GM12878 (cell line): ENCODE measurements around the gene NRXN3. TPM values are rescaled to one million over a fixed set of nuclear protein-coding genes. Genes with fewer than 3 reads are reported as not detected.

Experiments
- ATAC-seq: fragments of 200-7000 bp; cut with Tn5 transposase; 3 replicates; pipeline ENCODE4 v1.9.1; 2020; ENCODE audit warnings: mild to moderate bottlenecking, moderate library complexity
- BruUV-seq: library from RNA; stranded (reverse); fragments of 400-500 nt; replicated peaks from 2 replicates; lab custom pipeline; 2021; lab: Mats Ljungman, UMichigan
- CTCF ChIA-PET: fragments of 300-600 bp; sonication (Branson Sonifier 250); formaldehyde crosslinking; extraction: SDS; loops from one replicate; lab custom pipeline; 2021; ENCODE audit warnings: inconsistent platforms; lab: Yijun Ruan, JAX
- POLR2A ChIA-PET: fragments of 350-600 bp; formaldehyde crosslinking; extraction: SDS; loops from one replicate; lab custom pipeline; 2021; ENCODE audit warnings: inconsistent platforms; lab: Charles Lee
- RAD21 ChIA-PET: fragments of 300-600 bp; sonication (Branson Sonifier 250); formaldehyde crosslinking; loops from one replicate; lab custom pipeline; 2023; ENCODE audit warnings: antibody characterized with exemption; ENCODE audit not compliant: unreplicated experiment; lab: Charles Lee
- SMC1A ChIA-PET: fragments of 300-600 bp; sonication (Branson Sonifier 250); formaldehyde crosslinking; loops from one replicate; lab custom pipeline; 2023; ENCODE audit not compliant: unreplicated experiment, uncharacterized antibody; lab: Charles Lee
- DNase-seq: peaks from one replicate; pipeline ENCODE4 v3.0.0-alpha.2; 2011; ENCODE audit warnings: low read depth, low spot score
- FAIRE-seq: peaks from 3 replicates; lab custom pipeline; 2011; peaks lifted over from hg19 to GRCh38; lab: Jason Lieb, UNC
- H2AFZ ChIP-seq: 2 replicates; pipeline ENCODE4 v1.6.0; 2011; ENCODE audit warnings: low read depth, low read length, control low read depth; ENCODE audit not compliant: control insufficient read depth
- H3K27ac ChIP-seq: 2 replicates; pipeline ENCODE4 v1.5.1; 2011; ENCODE audit warnings: control low read depth; ENCODE audit not compliant: control insufficient read depth, insufficient read depth
- H3K27me3 ChIP-seq, 2 experiments: replicated peaks in 1 of 2; 2 replicates each; pipeline versions ENCODE4 v1.6.0 to v1.6.1; 2011; ENCODE audit warnings: low read length in 1 of 2; ENCODE audit not compliant: control insufficient read depth in 2 of 2, insufficient read depth in 2 of 2
- H3K36me3 ChIP-seq, 2 experiments: 2 replicates each; pipeline ENCODE4 v1.5.1; 2011; ENCODE audit warnings: low read length in 1 of 2; ENCODE audit not compliant: control insufficient read depth in 2 of 2, insufficient read depth in 2 of 2
- H3K4me1 ChIP-seq: 2 replicates; pipeline ENCODE4 v1.6.1; 2011; ENCODE audit warnings: mild to moderate bottlenecking, low read length, moderate library complexity, mixed read lengths; ENCODE audit not compliant: control insufficient read depth, insufficient read depth
- H3K4me2 ChIP-seq: 2 replicates; pipeline ENCODE4 v1.6.0; 2011; ENCODE audit warnings: control low read depth; ENCODE audit not compliant: control insufficient read depth, insufficient read depth
- H3K4me3 ChIP-seq: fragments of 200-600 bp; sonication (generic); 2 replicates; pipeline ENCODE4 v1.5.1; 2016
- H3K79me2 ChIP-seq: 2 replicates; pipeline ENCODE4 v1.6.0; 2011; ENCODE audit warnings: low read length; ENCODE audit not compliant: control insufficient read depth, insufficient read depth
- H3K9ac ChIP-seq: 2 replicates; pipeline ENCODE4 v1.8.0; 2011; ENCODE audit warnings: low read length, control low read depth, mixed read lengths; ENCODE audit not compliant: control insufficient read depth, insufficient read depth
- H3K9me3 ChIP-seq: replicated peaks from 3 replicates; pipeline ENCODE4 v1.5.1; 2011; ENCODE audit warnings: mild to moderate bottlenecking, low read length; ENCODE audit not compliant: control insufficient read depth, insufficient read depth
- H4K20me1 ChIP-seq: 2 replicates; pipeline ENCODE4 v1.6.0; 2011; ENCODE audit not compliant: control insufficient read depth, insufficient read depth
- CREB1 ChIP-seq: IDR thresholded peaks from 2 replicates; pipeline ENCODE4 v1.6.1; 2012; ENCODE audit warnings: low read depth, mild to moderate bottlenecking, inconsistent platforms
- GABPA ChIP-seq: IDR thresholded peaks from 2 replicates; pipeline ENCODE4 v1.6.1; 2014; ENCODE audit warnings: antibody characterized with exemption, low read depth, mild to moderate bottlenecking, inconsistent platforms
- HDGF ChIP-seq: fragments of 450-650 bp; IDR thresholded peaks from 2 replicates; pipeline ENCODE4 v1.6.1; 2016; ENCODE audit warnings: antibody characterized with exemption
- MLLT1 ChIP-seq: fragments of 450-650 bp; IDR thresholded peaks from 2 replicates; pipeline ENCODE4 v1.6.1; 2016; ENCODE audit warnings: mild to moderate bottlenecking
- MTA2 ChIP-seq: fragments of 450-650 bp; IDR thresholded peaks from 2 replicates; pipeline ENCODE4 v1.6.1; 2016; ENCODE audit warnings: low read depth, mild to moderate bottlenecking, moderate library complexity
- POU2F2 ChIP-seq: IDR thresholded peaks from 3 replicates; pipeline ENCODE4 v1.6.1; 2011; ENCODE audit warnings: low read depth, mild to moderate bottlenecking, low read length, borderline replicate concordance
- RFX5 ChIP-seq: IDR thresholded peaks from 2 replicates; pipeline ENCODE4 v1.6.1; 2011; ENCODE audit warnings: low read depth, low read length, improper control_type of control experiment
- RUNX3 ChIP-seq: IDR thresholded peaks from 2 replicates; pipeline ENCODE4 v1.6.1; 2012; ENCODE audit warnings: low read length, inconsistent platforms
- SMAD5 ChIP-seq: IDR thresholded peaks from 2 replicates; pipeline ENCODE4 v1.6.1; 2016; ENCODE audit warnings: antibody characterized with exemption, low read depth
- SMC3 ChIP-seq: IDR thresholded peaks from 2 replicates; pipeline ENCODE4 v1.6.1; 2011; ENCODE audit warnings: low read length, improper control_type of control experiment, borderline replicate concordance
- SPI1 ChIP-seq: IDR thresholded peaks from 2 replicates; pipeline ENCODE4 v1.6.1; 2011; ENCODE audit warnings: low read depth, mild to moderate bottlenecking, low read length, moderate library complexity, borderline replicate concordance; ENCODE audit not compliant: insufficient read depth
- TAF1 ChIP-seq: IDR thresholded peaks from 2 replicates; pipeline ENCODE4 v1.6.1; 2011; ENCODE audit warnings: mild to moderate bottlenecking, low read depth, low read length, borderline replicate concordance
- WGBS: methylation state at CpG from one replicate; pipeline ENCODE4 v1.1.6; 2016; ENCODE audit warnings: low lambda C conversion rate; ENCODE audit not compliant: insufficient replicate concordance, insufficient coverage; ENCODE audit errors: missing lambda C conversion rate; 5-methylcytosine and 5-hydroxymethylcytosine counted together
- in situ Hi-C: fragments of 300-500 bp; cut with MboI; formaldehyde crosslinking; loops from 9 replicates; pipeline ENCODE4 v1.14.3; 2018; ENCODE audit warnings: mixed read lengths
- intact Hi-C: fragments of 100-400 bp; cut with micrococcal nuclease; formaldehyde crosslinking; loops from one replicate; pipeline ENCODE4 v1.14.2; 2022; ENCODE audit not compliant: unreplicated experiment
- polyA plus RNA-seq, 11 experiments: library from polyadenylated mRNA; depleted of rRNA in 4 of 11; unstranded in 6 of 11; stranded (reverse) in 5 of 11; fragments of >200 nt; fragmentation: Nextera tagmentation in 4 of 11; fragmentation: Illumina TruSeq in 1 of 11; extraction: Ambion mirVana in 4 of 11; extraction: Trizol in 1 of 11; gene quantifications; 1 replicate in 1 of 11; 2 replicates in 10 of 11; pipeline versions ENCODE4 v1.2.1 to v1.2.3, GENCODE V29; 2011 to 2016; ENCODE audit warnings: inconsistent platforms in 2 of 11, missing spikeins in 2 of 11, low read depth in 1 of 11
- total RNA-seq, 4 experiments: library from RNA; depleted of rRNA in 3 of 4; stranded (reverse); fragments of >200 nt in 3 of 4; fragmentation: Illumina TruSeq in 1 of 4; extraction: Trizol in 1 of 4; gene quantifications; 2 replicates each; pipeline versions ENCODE4 v1.2.1 to v1.2.3, GENCODE V29; 2013 to 2021
- TF ChIP-seq, protein P1 (sequence below): IDR thresholded peaks from 2 replicates; pipeline ENCODE4 v1.6.1; 2012; ENCODE audit warnings: low read length, inconsistent platforms

The NRXN3 gene
- total and polyA plus RNA-seq, 10 of the 15 experiments (the other 5 are each of a cell fraction or from before 2014, with no cell fraction given): 0.52 to 3.3 (median 1.4) TPM

DNA sequence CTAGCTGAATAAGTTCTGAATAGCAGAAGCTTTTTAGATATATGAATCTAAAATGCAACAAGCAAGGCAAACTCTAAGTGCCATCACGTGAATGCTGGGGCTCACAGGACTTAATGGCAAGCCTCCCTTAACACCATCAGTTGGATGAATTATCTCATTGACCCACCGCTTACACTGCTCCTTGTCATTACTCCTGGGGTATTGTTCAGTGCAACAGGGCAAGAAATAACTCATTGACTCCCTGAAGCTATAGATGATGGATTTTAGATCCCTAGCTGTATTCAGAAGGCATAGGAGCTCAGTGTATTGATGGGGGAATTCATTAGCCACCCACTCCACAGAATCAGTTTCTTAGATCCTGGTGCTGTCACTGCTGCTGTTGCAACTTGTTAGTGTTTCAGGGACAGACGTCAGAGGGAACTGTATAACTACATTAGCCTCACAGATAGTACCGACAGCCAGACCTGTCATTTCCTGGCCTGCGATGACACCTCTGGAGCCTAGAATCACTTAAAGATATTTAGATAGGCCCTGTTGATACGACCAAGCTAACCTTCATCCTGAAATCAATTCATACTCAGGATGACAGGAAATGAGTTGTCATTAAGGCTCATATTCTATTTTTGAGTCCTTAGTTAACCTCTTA lies 1305.8 kb downstream of the NRXN3 start (continued):
- TF ChIP-seq RFX5: no peak
- TF ChIP-seq RUNX3: no peak
- TF ChIP-seq POU2F2: no peak
- no peak for TF ChIP-seq SMAD5

DNA sequence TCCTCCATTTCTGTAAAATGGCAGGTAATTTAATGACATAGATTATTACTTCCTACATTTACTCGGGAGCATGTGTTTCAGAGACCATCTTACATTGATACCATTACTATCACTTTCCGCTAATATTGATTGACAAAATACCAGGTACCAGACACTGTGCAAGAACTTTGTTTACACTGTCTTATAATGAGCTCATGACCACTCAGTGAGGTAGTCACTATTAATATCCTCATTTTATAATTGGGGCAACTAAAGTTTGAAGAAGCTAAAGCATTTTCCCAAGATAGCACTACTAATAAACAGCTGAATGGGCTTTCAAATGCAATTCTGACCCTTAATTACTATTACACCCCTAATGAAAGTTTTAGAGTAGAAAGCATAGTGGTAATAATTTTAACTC lies 1306.4 kb downstream of the NRXN3 start:
- RAD21 ChIA-PET: no interaction called here
- WGBS: 55% methylated on average over 2 of the region's 2 CpGs
- POLR2A ChIA-PET: no interaction called here
- ATAC-seq (no peak), DNase-seq (no peak), FAIRE-seq (no peak)
- Histone ChIP-seq H3K36me3 (no peaks in the 10 kb centered on the region), H3K9ac (no peak overlapping the region), H3K4me1 (no peaks in the 10 kb centered on the region), H3K4me3 (no peak overlapping the region), H3K4me2 (no peak overlapping the region), H2AFZ (no peak overlapping the region), H3K27me3 (no peaks in the 10 kb centered on the region), H3K27ac (no peak overlapping the region), H3K79me2 (no peaks in the 10 kb centered on the region), H4K20me1 (no peaks in the 10 kb centered on the region), H3K9me3 (no peaks in the 10 kb centered on the region)
- TF ChIP-seq MLLT1 (no peak), SPI1 (no peak), HDGF (no peak), MTA2 (no peak), SMC3 (no peak), TAF1 (no peak), GABPA (no peak), CREB1 (no peak)
- TF ChIP-seq, protein P1, sequence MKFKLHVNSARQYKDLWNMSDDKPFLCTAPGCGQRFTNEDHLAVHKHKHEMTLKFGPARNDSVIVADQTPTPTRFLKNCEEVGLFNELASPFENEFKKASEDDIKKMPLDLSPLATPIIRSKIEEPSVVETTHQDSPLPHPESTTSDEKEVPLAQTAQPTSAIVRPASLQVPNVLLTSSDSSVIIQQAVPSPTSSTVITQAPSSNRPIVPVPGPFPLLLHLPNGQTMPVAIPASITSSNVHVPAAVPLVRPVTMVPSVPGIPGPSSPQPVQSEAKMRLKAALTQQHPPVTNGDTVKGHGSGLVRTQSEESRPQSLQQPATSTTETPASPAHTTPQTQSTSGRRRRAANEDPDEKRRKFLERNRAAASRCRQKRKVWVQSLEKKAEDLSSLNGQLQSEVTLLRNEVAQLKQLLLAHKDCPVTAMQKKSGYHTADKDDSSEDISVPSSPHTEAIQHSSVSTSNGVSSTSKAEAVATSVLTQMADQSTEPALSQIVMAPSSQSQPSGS: no peak
- SMC1A ChIA-PET: no interaction called here
- BruUV-seq: no TSS peak
- CTCF ChIA-PET: no interaction called here
- intact Hi-C loops: no loop called here
- in situ Hi-C loops: no loop called here
